ENCODE data around the gene CCDC83.

CCDC83 gene

GRCh38 chr11:85948884-85949283, 93.7 kb downstream of the CCDC83 start (continued):
- TF ChIP-seq BACH2 (CRISPR knock-in tag; IDR thresholded peaks at IDR 0.05; ENCODE audit: borderline replicate concordance) = no peak
- TF ChIP-seq OSR1 (CRISPR knock-in tag; IDR thresholded peaks at IDR 0.05) = no peak
- no peak for TF ChIP-seq ZNF565 (CRISPR knock-in tag; conservative IDR thresholded peaks at IDR 0.05; ENCODE audit: low read depth)
- no peak for TF ChIP-seq ZC3H10 (CRISPR knock-in tag; IDR thresholded peaks at IDR 0.05)
- TF ChIP-seq ZFP3 (CRISPR knock-in tag; IDR thresholded peaks at IDR 0.05) = no peak

GRCh38 chr11:85949798-85950197, 94.6 kb downstream of the CCDC83 start:
- no peak for ATAC-seq

More at GRCh38 chr11:85949798-85950197, 94.6 kb downstream of the CCDC83 start:
- no peak for TF ChIP-seq RARB (CRISPR knock-in tag; IDR thresholded peaks at IDR 0.05)
- TF ChIP-seq ZNF70 (CRISPR knock-in tag; IDR thresholded peaks at IDR 0.05) = no peak
- TF ChIP-seq BACH2 (CRISPR knock-in tag; IDR thresholded peaks at IDR 0.05; ENCODE audit: borderline replicate concordance) = no peak
- no peak for TF ChIP-seq ISL1 (CRISPR knock-in tag; IDR thresholded peaks at IDR 0.05)
- TF ChIP-seq TOX (CRISPR knock-in tag; IDR thresholded peaks at IDR 0.05; ENCODE audit: borderline replicate concordance) = no peak
- TF ChIP-seq ESRRG (CRISPR knock-in tag; IDR thresholded peaks at IDR 0.05) = no peak
- no peak for TF ChIP-seq ZNF565 (CRISPR knock-in tag; conservative IDR thresholded peaks at IDR 0.05; ENCODE audit: low read depth)
- TF ChIP-seq TCF4 (CRISPR knock-in tag; IDR thresholded peaks at IDR 0.05; ENCODE audit: borderline replicate concordance) = no peak
- TF ChIP-seq CSDC2 (CRISPR knock-in tag; IDR thresholded peaks at IDR 0.05) = no peak
- TF ChIP-seq TSHZ2 (CRISPR knock-in tag; IDR thresholded peaks at IDR 0.05) = no peak
- TF ChIP-seq CREB5 (CRISPR knock-in tag; IDR thresholded peaks at IDR 0.05; ENCODE audit: low read depth) = no peak
- no peak for TF ChIP-seq ARNTL (CRISPR knock-in tag; IDR thresholded peaks at IDR 0.05; ENCODE audit: borderline replicate concordance, low read depth)
- no peak for TF ChIP-seq GLIS3 (CRISPR knock-in tag; IDR thresholded peaks at IDR 0.05)
- TF ChIP-seq ZFP30 (CRISPR knock-in tag; IDR thresholded peaks at IDR 0.05) = no peak
- TF ChIP-seq OSR1 (CRISPR knock-in tag; IDR thresholded peaks at IDR 0.05) = no peak
- no peak for TF ChIP-seq POU6F1 (CRISPR knock-in tag; IDR thresholded peaks at IDR 0.05; ENCODE audit: borderline replicate concordance, low read depth)
- no peak for TF ChIP-seq ZNF8 (CRISPR knock-in tag; IDR thresholded peaks at IDR 0.05)
- TF ChIP-seq ZC3H10 (CRISPR knock-in tag; IDR thresholded peaks at IDR 0.05) = no peak
- no peak for TF ChIP-seq CSRNP3 (CRISPR knock-in tag; IDR thresholded peaks at IDR 0.05)
- no peak for TF ChIP-seq PPARA (CRISPR knock-in tag; IDR thresholded peaks at IDR 0.05; ENCODE audit: borderline replicate concordance)

All from SK-N-SH treated with all-trans-retinoic acid at 6 μM for 48 hours (cell line).